SHP77 (cell line): ENCODE data around the gene MEA1.
A peak's percentile ranks its signal among the peaks of the same experiment; 100 is the strongest.
"Not testable (repeated sequence)": the region's sequence is repeated elsewhere in the genome, so short reads cannot be mapped to it uniquely, and the experiment has no call there.

Source experiments
- DNase-seq, 2 experiments: peaks; one replicate each; lab custom pipeline; 2025; lab: John Stamatoyannopoulos, UW

Gene MEA1

GRCh38 chr6:43013843-43014433 is at the start of gene MEA1, which contains the start of gene KLHDC3:
TSS of gene MEA1 (minus strand) at chr6:43013946. CDS start at chr6:43013813, 133 bp downstream.
TSS of gene KLHDC3 (plus strand) at chr6:43014249. CDS start at chr6:43017193, 2,944 bp downstream.
- DNase-seq = peak; percentile 100

GRCh38 chr6:43062818-43063217 is 49.1 kb upstream of the MEA1 start:
- DNase-seq = no peak

GRCh38 chr6:43061861-43062260 is 48.1 kb upstream of the MEA1 start:
- no peak for DNase-seq

- DNase-seq = no peak
These were observed 47.2 kb upstream of the MEA1 start for GRCh38 chr6:43060755-43061633.

- DNase-seq = peak in 1 of 2 experiments; percentile 12
These were observed 46.4 kb upstream of the MEA1 start for GRCh38 chr6:43060034-43060754.

GRCh38 chr6:43059168-43060033 is 45.7 kb upstream of the MEA1 start, which contains the start of the genes KLC4 and MRPL2:
TSS of gene KLC4 (plus strand) at chr6:43059631. CDS start at chr6:43061336, 1,705 bp downstream.
TSS of gene MRPL2 (minus strand) at chr6:43059434. CDS start at chr6:43059381, 53 bp downstream.
- DNase-seq = peak; percentile 97 to 99

- DNase-seq = no peak
These were observed 44.8 kb upstream of the MEA1 start for GRCh38 chr6:43058531-43058930.

GRCh38 chr6:43055966-43056365 is 42.2 kb upstream of the MEA1 start:
- DNase-seq = no peak

GRCh38 chr6:43054206-43054943 is 40.6 kb upstream of the MEA1 start:
- DNase-seq = no peak

- peak; percentile 89 to 96 for DNase-seq
These were observed 39.9 kb upstream of the MEA1 start, which contains the start of gene CUL7 for GRCh38 chr6:43053545-43054205. TSS of gene CUL7 (minus strand) at chr6:43053851. CDS start at chr6:43052788, 1,063 bp downstream.

GRCh38 chr6:43052842-43053544 is 39.2 kb upstream of the MEA1 start:
- no peak for DNase-seq

GRCh38 chr6:43052225-43052841 is 38.6 kb upstream of the MEA1 start:
- DNase-seq = no peak

- no peak for DNase-seq
These were observed 37.2 kb upstream of the MEA1 start for GRCh38 chr6:43050981-43051380.

GRCh38 chr6:43047998-43048397 is 34.3 kb upstream of the MEA1 start:
- DNase-seq = no peak

GRCh38 chr6:43045371-43045930 is 31.7 kb upstream of the MEA1 start:
- DNase-seq = no peak

- no peak for DNase-seq
These were observed 29.6 kb upstream of the MEA1 start for GRCh38 chr6:43043310-43043709.

GRCh38 chr6:43041475-43041874 is 27.7 kb upstream of the MEA1 start:
- DNase-seq = not testable (repeated sequence)

GRCh38 chr6:43040542-43041257 is 27.0 kb upstream of the MEA1 start:
- DNase-seq = no peak
